Measurements from ENCODE around the gene IMMP2L.
A peak's percentile ranks its signal among the peaks of the same experiment; 100 is the strongest.
"Not testable (repeated sequence)": the region's sequence is repeated elsewhere in the genome, so short reads cannot be mapped to it uniquely, and the experiment has no call there.

IMMP2L gene

DNA sequence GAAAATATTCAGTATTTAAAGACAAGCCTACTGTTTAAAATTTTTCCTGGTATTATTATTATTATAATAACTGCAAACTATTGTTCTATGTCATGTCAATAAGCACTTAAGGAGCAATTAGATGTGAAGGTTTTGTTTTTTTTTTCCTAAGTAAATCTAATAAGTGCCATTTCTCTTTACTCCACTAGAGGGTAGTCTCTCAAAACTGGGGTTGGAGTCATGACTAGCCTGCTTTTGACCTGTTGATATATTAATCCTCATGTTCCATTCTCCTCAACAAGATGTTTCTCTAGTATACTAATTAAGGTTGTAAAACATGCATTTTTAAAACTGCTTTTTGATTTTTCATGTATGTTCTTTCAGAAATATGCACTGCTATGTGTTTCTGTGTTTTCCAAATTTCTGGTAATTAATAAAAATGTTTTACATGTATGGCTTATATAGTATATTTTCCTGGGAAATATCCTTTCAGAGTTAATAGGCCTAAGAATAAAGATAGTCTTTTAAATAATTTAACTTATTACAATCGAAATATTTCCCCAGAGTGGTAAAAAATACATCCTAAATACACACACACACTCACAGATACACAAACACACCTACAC, 472.4 kb downstream of the IMMP2L start:
- no peak for TF ChIP-seq JUND (IDR thresholded peaks at IDR 0.05; ENCODE audit: low read depth)
- peak in 1 of 2 experiments; percentile 58 for DNase-seq (ENCODE audit: low read depth in 1 of 2, low spot score in 1 of 2)
- in situ Hi-C loops (cut with HindIII; ENCODE audit: low pct_unique_long_range_greater_than_20kb, low sequenced_read_pairs) = no loop called here

DNA sequence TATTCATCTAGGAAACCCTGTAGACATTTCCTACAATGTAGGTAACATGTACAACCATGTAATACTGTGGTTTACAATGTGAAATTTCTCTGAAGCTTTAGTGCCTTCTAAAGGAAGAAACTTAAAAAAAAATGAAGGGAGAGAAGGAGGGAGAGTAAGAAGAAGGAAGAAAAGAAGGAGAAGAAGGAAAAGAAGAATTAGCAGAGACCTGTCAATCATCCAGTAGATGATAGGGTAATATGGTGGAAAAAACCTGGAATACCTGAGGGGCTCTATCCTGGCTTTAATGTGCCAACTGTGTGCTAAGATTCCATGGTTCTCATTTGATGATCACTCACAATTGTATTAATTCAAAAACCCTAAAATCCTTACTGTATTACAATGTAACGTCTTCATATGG, 474.0 kb downstream of the IMMP2L start:
- no peak for TF ChIP-seq JUND (IDR thresholded peaks at IDR 0.05; ENCODE audit: low read depth)
- no peak for DNase-seq (ENCODE audit: low read depth in 1 of 2, low spot score in 1 of 2)
- in situ Hi-C loops (cut with HindIII; ENCODE audit: low pct_unique_long_range_greater_than_20kb, low sequenced_read_pairs) = no loop called here

DNA sequence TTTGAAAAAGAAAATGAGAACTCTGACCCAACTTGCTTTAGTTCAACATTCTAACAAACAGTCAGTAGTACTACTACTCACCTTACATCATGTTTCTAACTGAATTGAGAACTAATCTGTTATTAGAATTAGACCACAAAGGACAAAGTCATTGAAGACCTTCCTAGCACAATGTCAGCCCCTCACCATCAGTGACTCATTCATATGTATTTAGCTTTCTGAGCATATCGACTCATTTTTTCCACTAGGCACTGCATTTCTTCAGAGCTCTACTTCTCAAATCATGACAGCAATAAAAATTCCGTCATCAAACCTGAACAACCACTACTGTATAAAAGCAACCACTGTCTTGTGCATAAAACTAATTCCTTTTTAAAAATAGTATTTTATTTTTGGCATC, 475.8 kb downstream of the IMMP2L start:
- no peak for TF ChIP-seq JUND (IDR thresholded peaks at IDR 0.05; ENCODE audit: low read depth)
- in situ Hi-C loops (cut with HindIII; ENCODE audit: low pct_unique_long_range_greater_than_20kb, low sequenced_read_pairs) = no loop called here
- no peak for DNase-seq (ENCODE audit: low read depth in 1 of 2, low spot score in 1 of 2)

DNA sequence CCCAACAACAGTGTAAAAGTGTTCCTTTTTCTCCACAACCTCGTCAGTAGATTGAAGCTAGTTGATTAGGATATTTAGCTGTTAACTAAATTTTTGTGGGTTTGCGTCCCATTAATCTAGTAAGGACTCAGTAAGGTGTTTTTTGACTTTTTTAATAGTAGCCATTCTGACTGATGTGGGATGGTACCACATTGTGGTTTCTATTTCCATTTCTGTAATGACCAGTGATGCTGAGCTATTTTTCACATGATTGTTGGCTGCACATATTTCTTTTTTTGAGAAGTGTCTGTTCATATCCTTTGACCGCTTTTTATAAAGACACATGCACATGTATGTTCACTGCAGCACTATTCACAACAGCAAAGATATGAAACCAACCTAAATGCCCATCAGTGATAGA, 476.9 kb downstream of the IMMP2L start:
- DNase-seq (ENCODE audit: low read depth in 1 of 2, low spot score in 1 of 2) = no peak
- in situ Hi-C loops (cut with HindIII; ENCODE audit: low pct_unique_long_range_greater_than_20kb, low sequenced_read_pairs) = no loop called here
- no peak for TF ChIP-seq JUND (IDR thresholded peaks at IDR 0.05; ENCODE audit: low read depth)

DNA sequence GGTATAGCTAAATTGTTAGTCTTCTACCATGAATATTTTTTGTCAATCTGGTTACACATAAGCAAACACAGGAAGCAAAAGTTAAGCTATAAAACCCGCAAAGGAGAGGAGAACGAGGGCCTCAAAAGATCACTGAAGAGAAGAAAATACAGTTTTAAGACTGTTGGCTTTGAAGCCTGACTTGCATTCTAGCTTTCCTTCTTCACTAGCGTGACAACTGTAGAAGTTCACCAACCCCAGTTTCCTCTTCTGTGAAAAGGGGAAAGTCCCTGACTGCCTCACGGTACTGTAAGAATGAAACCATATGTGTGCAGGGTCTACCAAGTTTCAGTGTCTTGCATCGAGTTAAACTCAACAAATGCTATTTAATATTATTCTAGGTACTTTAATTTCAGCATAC, 478.9 kb downstream of the IMMP2L start:
- no peak for DNase-seq (ENCODE audit: low read depth in 1 of 2, low spot score in 1 of 2)
- no peak for TF ChIP-seq JUND (IDR thresholded peaks at IDR 0.05; ENCODE audit: low read depth)
- in situ Hi-C loops (cut with HindIII; ENCODE audit: low pct_unique_long_range_greater_than_20kb, low sequenced_read_pairs) = no loop called here

DNA sequence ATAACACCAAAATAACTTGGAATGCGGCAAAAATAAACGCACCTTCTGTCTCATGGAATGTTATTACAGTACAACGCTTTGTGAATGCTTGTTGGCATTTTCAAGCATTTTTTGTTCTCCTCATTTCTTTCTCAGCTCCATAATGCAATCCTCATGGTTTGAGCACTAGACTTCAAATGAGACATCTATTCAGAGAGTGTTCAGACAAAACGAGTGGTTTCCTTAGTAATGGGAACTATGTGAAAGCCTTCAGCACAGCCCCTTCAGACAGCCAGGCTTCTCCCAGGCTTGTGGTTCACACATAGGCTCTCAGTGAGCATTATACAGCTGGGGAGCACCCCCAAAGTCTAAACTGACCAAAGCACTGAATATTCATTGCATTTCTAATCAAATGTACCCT, 479.9 kb downstream of the IMMP2L start:
- DNase-seq (ENCODE audit: low read depth in 1 of 2, low spot score in 1 of 2) = no peak
- TF ChIP-seq JUND (IDR thresholded peaks at IDR 0.05; ENCODE audit: low read depth) = no peak
- in situ Hi-C loops (cut with HindIII; ENCODE audit: low pct_unique_long_range_greater_than_20kb, low sequenced_read_pairs) = no loop called here

DNA sequence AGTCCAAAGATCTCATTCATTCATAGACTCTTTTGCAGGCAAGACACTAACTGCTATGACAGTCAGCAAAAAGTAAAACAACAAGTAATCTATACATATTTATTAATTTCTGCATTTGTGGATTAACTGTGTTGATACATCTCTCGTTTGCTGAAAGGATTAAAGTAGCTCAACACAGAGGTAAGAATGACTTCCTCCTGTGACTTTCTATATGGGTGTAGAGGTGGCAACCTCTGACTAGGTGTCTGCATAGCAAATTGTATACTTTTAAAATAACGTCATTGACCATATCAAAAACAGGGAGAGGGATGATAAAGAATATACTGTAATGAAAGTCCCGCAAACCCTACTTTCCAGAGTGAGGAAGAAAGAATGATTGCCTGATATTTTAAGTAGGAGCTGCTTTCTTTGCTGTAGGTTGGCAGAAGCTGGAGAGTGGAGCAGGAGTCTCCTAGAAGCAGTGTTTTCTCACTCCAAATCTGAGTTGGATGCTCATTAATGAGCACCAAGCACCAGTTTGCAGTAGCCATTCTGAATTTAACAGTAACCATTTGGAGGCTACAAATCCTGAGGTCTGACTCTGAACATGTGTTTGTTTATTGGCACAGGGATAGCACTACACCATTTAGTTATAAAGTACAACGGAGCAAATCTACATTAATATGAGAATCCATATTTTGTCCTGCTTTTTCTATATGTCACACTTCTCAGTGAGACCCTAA, 480.6 kb downstream of the IMMP2L start:
- in situ Hi-C loops (cut with HindIII; ENCODE audit: low pct_unique_long_range_greater_than_20kb, low sequenced_read_pairs) = no loop called here

DNA sequence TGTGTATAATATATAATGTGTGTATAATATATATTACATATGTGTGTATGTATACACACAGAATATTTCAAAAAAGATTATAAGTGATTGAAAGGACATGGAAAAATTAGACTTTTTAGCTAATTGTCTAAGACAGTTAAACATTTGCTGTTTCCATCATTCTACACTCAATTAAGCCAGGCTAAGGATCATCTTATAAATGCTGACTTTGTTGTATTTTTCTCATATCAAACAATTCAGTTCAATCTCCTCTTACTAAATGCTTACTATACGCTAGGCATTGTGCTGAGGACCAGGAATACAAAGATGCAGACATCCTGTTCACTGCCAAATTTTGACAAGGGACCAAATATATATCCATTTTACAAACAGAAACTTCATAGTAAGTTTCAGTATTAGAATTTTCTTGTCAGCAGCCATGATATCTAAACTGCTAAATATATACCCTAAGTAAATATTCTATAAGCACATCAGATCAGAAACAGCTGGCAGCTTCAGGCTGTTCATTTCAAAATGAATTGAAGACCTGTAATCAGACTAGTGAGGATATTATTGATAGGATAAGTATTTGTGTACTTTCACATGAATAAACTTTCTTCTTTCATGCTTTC, 481.7 kb downstream of the IMMP2L start:
- no peak for TF ChIP-seq JUND (IDR thresholded peaks at IDR 0.05; ENCODE audit: low read depth)
- in situ Hi-C loops (cut with HindIII; ENCODE audit: low pct_unique_long_range_greater_than_20kb, low sequenced_read_pairs) = no loop called here
- no peak for DNase-seq (ENCODE audit: low read depth in 1 of 2, low spot score in 1 of 2)

More for the DNA sequence above, 480.6 kb downstream of the IMMP2L start:
- no peak for DNase-seq (ENCODE audit: low read depth in 1 of 2, low spot score in 1 of 2)
- no peak for TF ChIP-seq JUND (IDR thresholded peaks at IDR 0.05; ENCODE audit: low read depth)

DNA sequence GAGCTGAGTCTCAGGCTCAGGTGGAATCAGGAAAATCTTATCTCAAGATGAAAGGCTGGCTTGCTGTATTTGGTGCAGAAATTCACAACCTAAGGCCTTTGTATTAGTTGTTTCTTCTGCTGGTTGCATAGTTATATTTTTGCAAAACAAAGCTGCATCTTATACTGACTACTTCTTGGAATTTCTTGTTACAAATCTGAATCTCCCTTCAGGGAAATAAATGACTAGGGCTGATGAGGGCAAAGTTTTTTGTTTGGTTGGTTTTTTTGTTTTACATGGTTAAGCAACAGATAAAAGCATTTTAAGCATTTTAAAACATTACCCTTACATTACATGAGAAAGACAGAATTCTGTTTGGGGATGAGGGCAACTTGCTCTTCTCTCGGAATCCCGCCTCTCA, 485.3 kb downstream of the IMMP2L start:
- no peak for TF ChIP-seq JUND (IDR thresholded peaks at IDR 0.05; ENCODE audit: low read depth)
- in situ Hi-C loops (cut with HindIII; ENCODE audit: low pct_unique_long_range_greater_than_20kb, low sequenced_read_pairs) = no loop called here
- DNase-seq (ENCODE audit: low read depth in 1 of 2, low spot score in 1 of 2) = no peak

DNA sequence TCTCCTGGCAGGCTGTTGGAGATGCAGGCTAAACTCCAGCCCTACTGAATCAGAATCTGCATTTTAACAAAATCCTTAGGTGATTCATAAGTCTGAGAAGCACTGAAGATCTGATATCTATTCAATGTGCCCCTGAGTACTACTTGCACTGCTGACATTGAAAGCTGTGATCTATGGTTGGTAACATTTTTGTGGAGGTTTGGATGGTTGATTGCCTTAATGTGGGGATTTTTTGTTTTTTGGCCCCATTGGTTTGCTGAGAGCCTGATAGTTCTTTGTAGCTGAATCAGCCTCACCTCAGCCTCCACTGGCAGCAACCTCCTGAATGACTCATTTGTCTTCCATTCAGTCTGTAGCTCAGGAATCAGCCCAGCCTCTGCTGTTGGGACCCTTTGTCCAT, 486.1 kb downstream of the IMMP2L start:
- DNase-seq (ENCODE audit: low read depth in 1 of 2, low spot score in 1 of 2) = no peak
- no peak for TF ChIP-seq JUND (IDR thresholded peaks at IDR 0.05; ENCODE audit: low read depth)
- in situ Hi-C loops (cut with HindIII; ENCODE audit: low pct_unique_long_range_greater_than_20kb, low sequenced_read_pairs) = no loop called here

DNA sequence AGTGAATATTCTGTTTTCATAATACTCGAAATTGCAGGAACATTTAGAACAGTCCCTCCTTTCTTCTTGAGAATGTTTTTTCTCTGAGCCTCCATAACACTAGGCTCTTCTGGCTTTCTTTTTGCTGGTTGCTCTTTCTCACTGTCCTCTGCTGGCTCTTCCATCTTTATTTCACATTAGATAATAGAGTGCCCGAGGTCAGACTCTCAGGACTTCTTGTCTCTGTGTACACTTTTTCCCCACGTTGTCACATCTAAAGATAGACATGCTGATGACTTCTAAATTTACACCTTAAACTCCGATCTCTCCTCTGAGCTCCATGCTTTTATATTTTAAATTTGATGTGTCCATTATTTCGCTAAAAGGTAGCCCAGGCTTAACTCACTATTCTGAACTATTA, 486.8 kb downstream of the IMMP2L start:
- TF ChIP-seq JUND (IDR thresholded peaks at IDR 0.05; ENCODE audit: low read depth) = no peak
- in situ Hi-C loops (cut with HindIII; ENCODE audit: low pct_unique_long_range_greater_than_20kb, low sequenced_read_pairs) = no loop called here
- no peak for DNase-seq (ENCODE audit: low read depth in 1 of 2, low spot score in 1 of 2)

DNA sequence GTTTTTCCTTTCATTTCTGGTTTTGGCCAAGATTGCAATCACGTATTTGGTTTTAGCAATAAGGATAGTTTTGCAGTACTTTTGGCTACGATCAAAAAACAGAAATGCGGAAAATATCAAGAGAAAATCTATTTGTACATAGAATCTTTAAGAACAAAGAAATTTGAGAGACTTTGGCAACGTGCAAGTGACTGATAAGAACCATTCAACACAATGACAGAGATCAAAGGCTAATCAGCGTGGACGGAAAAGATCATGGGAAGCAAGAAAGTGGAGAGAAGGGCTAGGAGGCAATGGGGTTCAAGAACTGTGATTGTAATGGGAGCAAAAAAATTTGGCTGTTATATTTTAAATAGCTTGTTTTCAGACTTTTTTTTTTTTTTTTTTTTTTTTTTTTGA, 487.5 kb downstream of the IMMP2L start:
- DNase-seq (ENCODE audit: low read depth in 1 of 2, low spot score in 1 of 2) = no peak
- in situ Hi-C loops (cut with HindIII; ENCODE audit: low pct_unique_long_range_greater_than_20kb, low sequenced_read_pairs) = no loop called here

DNA sequence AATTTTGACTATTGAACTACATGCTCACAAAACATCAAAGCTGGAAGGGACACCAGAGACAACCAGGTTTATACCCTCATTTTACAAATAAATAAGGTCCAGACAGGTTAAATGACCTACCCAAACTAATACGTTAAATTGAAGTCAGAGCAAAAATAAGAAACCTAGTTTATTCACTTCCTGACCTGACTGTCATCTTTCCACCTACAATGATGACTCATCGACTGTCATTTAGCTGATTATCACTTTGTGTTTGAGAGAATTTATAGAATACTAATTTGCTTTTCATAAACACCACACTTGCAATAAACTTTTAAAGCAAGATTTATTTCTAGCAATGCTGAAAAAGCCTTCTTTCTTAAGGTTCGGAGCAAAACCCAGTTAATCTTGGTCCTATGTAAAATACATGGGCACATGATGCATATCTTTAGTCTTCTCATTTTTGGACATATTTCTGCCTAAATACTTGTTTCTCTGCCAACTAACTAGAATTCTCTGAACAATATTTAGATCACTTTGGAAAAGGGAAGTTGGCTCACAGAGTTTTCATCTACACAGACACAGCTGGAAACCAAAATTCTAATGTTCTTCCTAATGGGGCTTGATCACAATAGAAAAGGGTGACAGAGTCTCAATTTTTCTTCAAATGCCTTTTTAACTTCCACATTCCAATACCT, 488.1 kb downstream of the IMMP2L start:
- DNase-seq (ENCODE audit: low read depth in 1 of 2, low spot score in 1 of 2) = no peak
- TF ChIP-seq JUND (IDR thresholded peaks at IDR 0.05; ENCODE audit: low read depth) = no peak
- in situ Hi-C loops (cut with HindIII; ENCODE audit: low pct_unique_long_range_greater_than_20kb, low sequenced_read_pairs) = no loop called here

More for the DNA sequence above, 487.5 kb downstream of the IMMP2L start:
- TF ChIP-seq JUND (IDR thresholded peaks at IDR 0.05; ENCODE audit: low read depth) = no peak

DNA sequence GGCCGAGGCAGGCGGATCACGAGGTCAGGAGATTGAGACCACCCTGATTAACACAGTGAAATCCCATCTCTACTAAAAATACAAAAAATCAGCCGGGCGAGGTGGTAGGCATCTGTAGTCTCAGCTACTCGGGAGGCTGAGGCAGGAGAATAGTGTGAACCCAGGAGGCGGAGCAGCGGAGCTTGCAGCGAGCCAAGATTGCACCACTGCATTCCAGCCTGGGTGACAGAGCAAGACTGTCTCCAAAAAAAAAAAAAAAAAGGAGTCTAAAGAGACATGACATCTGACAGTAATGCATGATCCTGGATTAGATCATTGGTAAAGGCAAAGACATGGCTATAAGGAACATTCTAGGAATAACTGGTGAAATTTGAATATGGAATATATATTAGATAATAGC, 489.6 kb downstream of the IMMP2L start:
- in situ Hi-C loops (cut with HindIII; ENCODE audit: low pct_unique_long_range_greater_than_20kb, low sequenced_read_pairs); DNase-seq (ENCODE audit: low read depth in 1 of 2, low spot score in 1 of 2): not testable (repeated sequence)
